SJSA1 (cell line): ENCODE results near the gene TRAF2. TPM values are rescaled to one million over a fixed set of nuclear protein-coding genes. Genes with fewer than 3 reads are reported as not detected.

Source experiments
- DNase-seq, 2 experiments: peaks; one replicate each; pipeline ENCODE4 v3.0.0-alpha.2; 2015 to 2020; ENCODE audit warnings: low spot score in 2 of 2, low read depth in 1 of 2
- H3K27ac ChIP-seq: fragments of 250-450 bp; sonication (Bioruptor Pico); 2 replicates; pipeline ENCODE4 v1.5.1; 2020; ENCODE audit warnings: mild to moderate bottlenecking, moderate library complexity
- H3K27me3 ChIP-seq: fragments of 250-450 bp; sonication (Bioruptor Pico); replicated peaks from 2 replicates; pipeline ENCODE4 v1.5.1; 2020; ENCODE audit warnings: mild to moderate bottlenecking, moderate library complexity
- H3K36me3 ChIP-seq: fragments of 250-450 bp; sonication (Bioruptor Pico); 2 replicates; pipeline ENCODE4 v1.5.1; 2020; ENCODE audit warnings: mild to moderate bottlenecking
- H3K4me1 ChIP-seq: fragments of 250-450 bp; sonication (Bioruptor Pico); replicated peaks from 2 replicates; pipeline ENCODE4 v1.6.1; 2021; ENCODE audit warnings: mild to moderate bottlenecking
- H3K4me3 ChIP-seq: fragments of 250-450 bp; sonication (Bioruptor Pico); 2 replicates; pipeline ENCODE4 v1.5.1; 2020; ENCODE audit warnings: mild to moderate bottlenecking
- H3K9me3 ChIP-seq: fragments of 250-450 bp; sonication (Bioruptor Pico); replicated peaks from 2 replicates; pipeline ENCODE4 v1.5.1; 2020; ENCODE audit warnings: mild to moderate bottlenecking
- total RNA-seq: library from RNA; depleted of rRNA; stranded (reverse); fragments of >200 nt; shearing (Covaris generic); gene quantifications from 2 replicates; pipeline ENCODE4 v1.2.3, GENCODE V29; 2014

TRAF2 gene
- total RNA-seq, 1 experiment from 2014 or later, result 17.1 TPM

DNA sequence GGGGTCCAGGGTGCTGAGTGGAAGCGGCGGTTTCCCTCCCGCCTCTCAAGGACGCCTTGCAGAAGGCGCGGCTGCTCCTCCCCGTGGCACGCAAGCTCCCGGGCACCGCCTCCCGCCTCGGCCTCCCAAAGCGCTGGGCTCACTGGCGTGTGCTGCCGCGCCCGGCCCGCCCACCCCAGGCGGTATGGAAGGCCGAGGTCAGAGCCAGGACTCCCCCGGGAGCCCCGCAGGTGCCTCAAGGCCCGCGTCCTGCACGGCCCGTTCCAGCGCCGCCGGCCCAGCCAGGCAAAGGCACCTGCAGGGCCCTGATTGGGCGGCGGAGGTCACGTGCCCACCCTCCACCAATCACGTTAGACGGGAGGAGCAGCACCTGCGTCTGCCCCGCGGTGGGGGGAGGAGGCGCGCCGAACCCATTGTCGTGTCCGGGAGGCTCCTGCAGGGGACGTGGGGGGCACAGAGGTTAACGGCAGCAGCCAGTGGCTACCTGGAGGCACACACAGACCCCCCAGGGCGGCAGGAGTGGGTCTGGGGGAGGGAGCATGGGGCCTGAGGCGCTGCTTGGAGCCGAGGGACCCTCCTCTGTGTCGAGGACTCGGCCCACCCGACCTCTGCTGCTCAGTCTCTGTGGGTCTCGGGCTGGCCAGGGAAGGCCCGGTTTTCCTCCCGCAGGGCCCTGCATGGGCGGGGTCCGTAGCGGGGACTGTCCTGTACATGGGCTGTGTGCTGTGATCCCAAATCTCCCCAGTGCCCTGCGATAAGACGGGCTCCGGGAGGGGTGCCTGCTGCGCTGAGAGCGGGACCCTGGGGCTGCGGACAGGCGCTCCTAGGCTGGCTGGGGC is 63.7 kb downstream of the TRAF2 start:
- Histone ChIP-seq H3K9me3 (no peaks in the 10 kb centered on the region; the same call in 1 of the 2 replicates), H3K27ac (no peak overlapping the region), H3K27me3 (no peaks in the 10 kb centered on the region), H3K4me3 (peak overlapping the region; percentile 33), H3K4me1 (peaks cover 20% of the 10 kb centered on the region), H3K36me3 (no peaks in the 10 kb centered on the region)
- DNase-seq, result peak; percentile 65 to 80

DNA sequence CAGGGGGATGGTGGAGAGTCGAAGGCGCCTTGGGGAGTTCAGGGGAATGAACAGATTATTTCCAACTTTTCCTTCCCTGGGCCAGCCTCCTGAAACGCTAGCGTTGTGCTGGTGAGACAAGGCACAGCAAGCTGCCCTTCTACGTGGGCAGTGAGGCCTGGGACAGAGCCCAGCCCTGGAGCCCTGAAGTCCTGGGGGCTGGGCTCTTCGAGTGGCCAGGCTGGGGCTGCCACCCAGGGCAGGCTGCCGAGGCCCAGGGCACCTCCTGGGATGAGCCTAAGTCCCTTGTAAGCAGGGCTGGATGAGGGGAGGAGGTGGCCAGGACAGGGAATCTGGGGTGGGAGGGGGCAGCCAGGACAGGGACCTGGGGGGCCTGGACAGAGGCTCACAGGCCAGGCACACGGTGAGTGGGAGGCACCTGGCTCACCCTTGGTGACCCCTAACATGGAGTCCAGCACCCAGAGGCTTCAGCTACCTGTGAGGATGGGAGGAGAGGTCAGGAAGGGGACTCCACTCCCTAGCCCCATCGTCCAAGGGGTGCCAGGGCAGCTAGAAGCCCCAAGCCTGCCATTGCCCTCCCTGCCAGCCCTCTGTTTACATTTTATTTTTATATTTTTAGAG is 64.5 kb downstream of the TRAF2 start:
- Histone ChIP-seq H3K4me3 (no peak overlapping the region), H3K4me1 (peaks cover 20% of the 10 kb centered on the region), H3K27me3 (no peaks in the 10 kb centered on the region), H3K27ac (no peak overlapping the region), H3K36me3 (no peaks in the 10 kb centered on the region), H3K9me3 (no peaks in the 10 kb centered on the region; the same call in 1 of the 2 replicates)
- DNase-seq, result no peak

DNA sequence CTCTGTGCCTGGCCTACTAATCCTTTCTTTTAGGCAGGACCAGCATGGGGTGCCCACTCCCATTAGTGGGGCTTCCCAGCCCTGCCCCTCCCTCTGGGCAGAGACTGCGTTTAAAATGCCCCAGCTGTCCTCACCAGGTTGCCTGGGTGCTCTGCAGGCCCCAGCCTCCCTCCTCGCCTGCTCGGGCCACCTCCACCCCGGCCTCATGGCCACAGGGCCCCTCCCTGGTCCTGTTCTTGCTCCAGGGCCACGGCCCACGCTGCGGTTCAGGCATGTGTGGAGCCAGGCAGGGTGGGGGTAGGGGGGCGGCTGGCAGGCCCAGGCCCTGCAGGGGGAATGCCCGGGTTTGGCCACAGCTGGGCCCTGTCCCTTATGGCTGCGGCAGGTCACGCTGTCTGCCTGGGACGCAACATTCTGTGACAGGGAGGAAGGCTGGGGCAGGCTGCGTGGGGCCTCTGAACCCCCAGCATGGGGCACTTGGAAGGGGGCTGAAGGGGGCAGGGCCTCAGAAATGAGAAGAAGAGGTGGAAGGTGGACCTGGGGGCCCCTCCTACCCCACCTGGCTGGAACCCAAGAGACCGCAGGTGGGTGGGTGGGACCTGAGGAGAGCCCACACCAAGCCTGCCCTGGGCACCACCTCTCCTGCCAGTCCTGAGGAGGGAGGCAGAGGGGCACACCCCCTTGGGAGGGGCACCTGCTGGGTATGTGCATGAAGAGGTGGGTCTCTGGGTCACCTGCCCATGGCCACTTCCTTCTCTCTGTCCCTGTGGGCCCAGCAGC is 65.4 kb downstream of the TRAF2 start, which contains the start of gene LCN12:
TSS of gene LCN12 (plus strand) at position 733 of the 780 bp plus-strand sequence. CDS start 55 bp downstream, outside the sequence.
- no peak within 1 kb of the TSS for H3K4me3 ChIP-seq
- no peak for DNase-seq
- H3K4me1 ChIP-seq, result peaks cover 20% of the 10 kb centered on the region
- no peak within 1 kb of the TSS for H3K27ac ChIP-seq
- H3K36me3 ChIP-seq, result no peaks in the 10 kb centered on the region
- H3K9me3 ChIP-seq, result no peaks in the 10 kb centered on the region; the same call in 1 of the 2 replicates
- no peaks in the 10 kb centered on the region for H3K27me3 ChIP-seq

DNA sequence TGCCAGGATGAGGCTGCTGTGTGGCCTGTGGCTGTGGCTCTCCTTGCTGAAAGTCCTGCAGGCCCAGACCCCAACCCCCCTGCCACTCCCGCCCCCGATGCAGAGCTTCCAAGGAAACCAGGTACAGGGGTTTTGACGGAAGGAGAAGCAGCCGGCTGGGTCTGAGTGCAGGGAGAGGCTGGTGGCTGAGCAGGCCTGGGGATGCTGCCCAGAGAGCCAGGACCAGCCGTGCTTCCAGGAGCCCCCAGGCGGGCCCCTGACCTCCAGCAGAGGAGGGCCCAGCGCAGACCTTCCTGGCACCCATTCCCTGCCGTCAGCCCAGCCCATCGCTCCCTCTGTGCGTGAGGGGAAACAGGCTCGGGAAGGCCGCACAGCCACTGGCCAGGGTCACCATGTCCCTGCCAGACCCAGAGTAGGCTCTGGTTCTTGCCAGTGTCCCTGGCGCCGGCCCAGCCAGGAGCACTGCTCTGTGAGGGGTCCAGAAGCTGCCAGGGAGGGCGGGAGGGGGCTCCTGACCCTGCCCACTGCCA is 66.1 kb downstream of the TRAF2 start:
- no peaks in the 10 kb centered on the region for H3K27me3 ChIP-seq
- H3K4me3 ChIP-seq, result no peak overlapping the region
- no peak overlapping the region for H3K27ac ChIP-seq
- peaks cover 20% of the 10 kb centered on the region for H3K4me1 ChIP-seq
- DNase-seq, result no peak
- H3K36me3 ChIP-seq, result no peaks in the 10 kb centered on the region
- no peaks in the 10 kb centered on the region; the same call in 1 of the 2 replicates for H3K9me3 ChIP-seq

DNA sequence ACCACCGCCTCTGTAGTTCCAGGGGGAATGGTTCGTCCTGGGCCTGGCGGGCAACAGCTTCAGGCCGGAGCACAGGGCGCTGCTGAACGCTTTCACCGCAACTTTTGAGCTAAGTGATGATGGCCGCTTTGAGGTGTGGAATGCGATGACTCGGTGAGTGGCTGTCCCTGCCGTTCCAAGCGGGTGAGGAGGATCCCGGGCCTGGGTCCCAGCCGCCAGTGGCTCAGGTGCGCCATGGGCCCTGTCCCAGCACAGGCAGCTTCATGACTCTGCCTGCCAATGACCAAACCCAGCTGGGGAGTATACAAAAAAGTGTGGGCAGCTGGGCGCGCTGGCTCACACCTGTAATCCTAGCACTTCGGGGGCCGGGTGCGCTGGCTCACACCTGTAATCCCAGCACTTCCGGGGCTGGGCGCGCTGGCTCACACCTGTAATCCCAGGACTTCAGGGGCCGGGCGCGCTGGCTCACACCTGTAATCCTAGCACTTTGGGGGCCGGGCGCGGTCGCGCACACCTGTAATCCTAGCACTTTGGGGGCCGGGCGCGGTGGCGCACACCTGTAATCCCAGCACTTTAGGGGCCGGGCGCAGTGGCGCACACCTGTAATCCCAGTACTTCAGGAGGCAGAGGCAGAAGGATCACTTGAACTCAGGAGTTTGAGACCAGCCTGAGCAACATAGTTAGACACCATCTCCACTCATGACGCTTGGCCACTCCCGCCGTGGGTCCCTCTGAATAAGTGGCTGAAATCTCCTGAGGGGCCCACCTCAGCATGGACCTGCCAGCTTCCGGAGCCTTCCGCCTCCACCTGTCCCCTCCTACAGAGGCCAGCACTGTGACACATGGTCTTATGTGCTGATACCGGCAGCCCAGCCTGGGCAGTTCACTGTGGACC is 66.8 kb downstream of the TRAF2 start:
- Histone ChIP-seq H3K36me3 (no peaks in the 10 kb centered on the region), H3K4me1 (peaks cover 15% of the 10 kb centered on the region), H3K27me3 (no peaks in the 10 kb centered on the region), H3K27ac (no peak overlapping the region), H3K9me3 (no peaks in the 10 kb centered on the region; the same call in 1 of the 2 replicates), H3K4me3 (no peak overlapping the region)
- no peak for DNase-seq

DNA sequence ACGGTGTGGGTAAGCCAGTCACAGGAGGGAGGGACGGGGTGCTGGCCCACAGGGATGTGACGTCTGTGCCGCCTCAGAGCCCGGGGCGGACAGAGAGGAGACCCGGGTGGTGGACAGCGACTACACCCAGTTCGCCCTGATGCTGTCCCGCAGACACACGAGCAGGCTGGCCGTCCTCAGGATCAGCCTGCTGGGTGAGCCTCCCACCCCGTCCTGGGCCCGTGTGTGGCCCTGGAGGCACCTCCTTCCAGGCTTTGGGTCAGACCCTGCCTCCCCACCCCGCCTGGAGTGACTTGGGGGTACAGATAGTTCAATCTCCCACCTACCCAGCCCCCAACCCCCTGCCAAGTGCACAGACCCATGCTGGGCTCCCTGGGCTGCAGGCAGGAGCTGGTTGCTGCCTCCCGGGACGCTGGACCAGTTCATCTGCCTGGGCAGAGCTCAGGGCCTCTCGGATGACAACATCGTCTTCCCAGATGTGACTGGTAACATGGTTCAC is 67.5 kb downstream of the TRAF2 start:
- Histone ChIP-seq H3K4me3 (no peak overlapping the region), H3K27me3 (no peaks in the 10 kb centered on the region), H3K27ac (no peak overlapping the region), H3K4me1 (peaks cover 12% of the 10 kb centered on the region), H3K9me3 (no peaks in the 10 kb centered on the region; the same call in 1 of the 2 replicates), H3K36me3 (no peaks in the 10 kb centered on the region)
- no peak for DNase-seq

DNA sequence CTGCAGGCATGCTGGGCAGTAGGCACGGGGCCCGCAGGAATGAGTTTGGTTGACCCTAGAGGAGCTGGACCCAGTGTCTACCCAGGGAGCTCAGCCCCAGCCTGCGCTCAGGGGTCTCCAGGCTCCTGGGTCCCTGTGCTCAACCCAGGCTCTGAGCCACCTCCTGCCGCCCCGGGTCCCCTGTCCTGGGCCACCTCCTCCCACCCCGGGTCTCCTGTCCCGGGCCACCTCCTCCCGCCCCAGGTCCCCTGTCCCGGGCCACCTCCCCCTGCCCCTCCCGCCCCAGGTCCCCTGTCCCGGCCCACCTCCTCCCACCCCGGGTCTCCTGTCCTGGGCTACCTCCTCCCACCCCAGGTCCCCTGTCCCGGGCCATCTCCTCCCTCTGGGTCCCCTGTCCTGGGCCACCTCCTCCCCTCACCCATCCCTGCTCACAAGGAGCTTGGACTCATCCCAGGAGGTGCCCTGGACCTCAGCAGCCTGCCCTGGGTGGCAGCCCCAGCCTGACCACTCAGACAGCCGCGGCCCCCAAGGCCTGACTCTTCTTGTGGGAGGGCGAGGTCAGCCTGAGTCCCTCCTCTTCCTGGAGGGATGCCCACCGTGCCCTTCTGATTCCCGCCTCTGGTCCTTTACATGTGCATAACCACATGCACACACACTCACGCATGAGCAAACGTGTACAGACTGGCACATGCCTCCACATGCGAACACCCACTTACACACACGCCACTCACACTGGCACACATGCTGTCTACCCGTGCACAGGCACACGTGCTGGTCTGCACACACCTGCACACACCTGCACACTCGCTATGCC is 68.2 kb downstream of the TRAF2 start:
- Histone ChIP-seq H3K9me3 (no peaks in the 10 kb centered on the region; the same call in 1 of the 2 replicates), H3K27ac (no peak overlapping the region), H3K27me3 (no peaks in the 10 kb centered on the region), H3K36me3 (no peaks in the 10 kb centered on the region), H3K4me1 (peaks cover 11% of the 10 kb centered on the region), H3K4me3 (no peak overlapping the region)
- no peak for DNase-seq

DNA sequence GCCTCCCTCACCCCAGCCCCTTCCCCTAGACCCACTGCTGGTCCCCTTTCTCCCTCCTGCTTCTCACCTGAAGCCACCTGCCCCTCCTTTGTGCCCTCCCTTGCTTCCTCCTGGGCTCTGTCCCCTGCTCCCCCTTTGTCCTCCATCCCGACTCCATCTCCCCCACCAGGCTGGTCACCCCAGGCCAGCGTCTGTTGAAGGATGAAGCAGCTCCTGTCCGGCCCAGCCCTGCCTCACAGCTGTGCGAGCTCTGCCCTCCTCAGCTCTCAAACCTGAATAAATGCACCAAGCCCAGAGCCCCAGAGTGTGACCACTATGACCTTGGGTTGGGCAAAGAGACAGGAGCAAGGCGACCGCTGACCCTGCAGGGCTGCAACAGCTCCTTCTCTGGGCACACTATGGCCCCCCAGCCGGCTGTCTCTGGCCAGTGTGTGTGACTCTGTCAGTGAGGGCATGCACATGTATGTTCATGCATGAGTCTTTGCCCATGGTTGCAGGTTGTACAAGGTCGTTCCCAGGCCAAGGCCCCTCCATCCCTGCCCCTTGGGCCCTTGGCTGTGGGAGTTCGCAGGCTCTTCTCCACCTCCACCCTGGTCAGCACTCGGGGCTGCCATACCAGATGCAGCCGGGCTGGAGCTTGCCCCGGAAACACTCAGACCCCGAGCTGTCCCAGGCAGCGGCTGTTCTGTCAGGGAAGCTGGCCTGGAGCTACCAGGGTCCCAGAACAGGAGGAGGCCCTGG is 69.1 kb downstream of the TRAF2 start:
- H3K4me1 ChIP-seq, result peaks cover 2% of the 10 kb centered on the region
- H3K27ac ChIP-seq, result no peak overlapping the region
- H3K36me3 ChIP-seq, result no peaks in the 10 kb centered on the region
- no peak overlapping the region for H3K4me3 ChIP-seq
- no peaks in the 10 kb centered on the region for H3K27me3 ChIP-seq
- DNase-seq, result no peak
- H3K9me3 ChIP-seq, result no peaks in the 10 kb centered on the region; the same call in 1 of the 2 replicates

DNA sequence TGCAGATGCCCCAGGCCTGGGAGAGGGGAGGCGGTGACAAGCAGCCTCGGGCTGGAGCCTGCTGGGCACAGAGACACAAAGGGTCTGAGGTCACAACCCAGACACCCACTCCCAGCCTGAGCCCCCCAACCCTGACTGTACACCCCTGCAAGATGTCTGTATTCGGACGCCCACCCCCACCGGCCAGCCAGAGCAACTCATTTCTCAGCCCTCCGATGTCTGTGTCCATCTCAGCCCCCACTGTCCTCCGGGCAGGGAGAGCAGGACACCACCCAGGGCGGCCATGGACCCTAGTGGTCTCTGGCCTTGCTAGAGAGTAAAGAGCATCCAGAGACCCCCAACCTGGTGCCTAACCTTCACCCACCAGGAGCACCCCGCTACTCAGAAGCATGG is 69.6 kb downstream of the TRAF2 start:
- Histone ChIP-seq H3K9me3 (no peaks in the 10 kb centered on the region), H3K36me3 (no peaks in the 10 kb centered on the region), H3K4me3 (no peak overlapping the region), H3K27me3 (no peaks in the 10 kb centered on the region), H3K27ac (no peak overlapping the region), H3K4me1 (no peaks in the 10 kb centered on the region)
- DNase-seq, result no peak

DNA sequence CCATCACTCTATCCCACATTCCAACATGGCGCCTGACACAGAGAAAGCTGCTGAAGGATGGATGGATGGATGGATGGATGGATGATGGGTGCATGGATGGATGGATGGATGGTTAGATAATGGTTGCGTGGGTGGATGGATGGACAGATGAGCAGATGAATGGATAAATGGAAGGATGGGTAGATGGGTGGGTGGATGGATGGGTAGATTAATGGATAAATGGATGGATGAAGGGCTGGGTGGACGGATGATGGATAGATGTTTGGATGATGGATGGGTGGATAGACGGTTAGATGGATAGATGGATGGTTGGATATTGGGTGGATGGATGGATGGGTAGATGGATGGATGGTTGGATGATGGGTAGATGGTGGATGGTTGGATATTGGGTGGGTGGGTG is 70.3 kb downstream of the TRAF2 start:
- H3K9me3 ChIP-seq, result no peaks in the 10 kb centered on the region
- H3K36me3 ChIP-seq, result no peaks in the 10 kb centered on the region
- H3K4me3 ChIP-seq, result no peak overlapping the region
- DNase-seq, result no peak
- no peak overlapping the region for H3K27ac ChIP-seq
- no peaks in the 10 kb centered on the region for H3K4me1 ChIP-seq
- no peaks in the 10 kb centered on the region for H3K27me3 ChIP-seq

DNA sequence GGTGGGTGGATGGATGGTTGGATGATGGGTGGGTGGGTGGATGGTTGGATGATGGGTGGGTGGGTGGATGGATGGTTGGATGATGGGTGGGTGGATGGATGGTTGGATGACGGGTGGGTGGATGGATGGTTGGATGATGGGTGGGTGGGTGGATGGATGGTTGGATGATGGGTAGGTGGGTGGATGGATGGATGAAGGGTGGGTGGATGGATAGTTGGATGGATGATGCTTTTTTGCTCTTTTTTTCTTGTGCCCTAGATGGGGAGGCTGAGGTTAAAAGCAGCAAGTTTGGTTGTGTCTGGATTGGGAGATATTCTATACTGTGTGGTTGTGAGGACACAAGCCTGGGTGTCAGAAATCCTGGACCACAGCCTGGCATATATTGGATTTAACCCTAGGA is 71.1 kb downstream of the TRAF2 start:
- H3K27me3 ChIP-seq, result no peaks in the 10 kb centered on the region
- H3K4me3 ChIP-seq, result no peak overlapping the region
- H3K27ac ChIP-seq, result no peak overlapping the region
- H3K4me1 ChIP-seq, result no peaks in the 10 kb centered on the region
- DNase-seq, result no peak
- H3K36me3 ChIP-seq, result no peaks in the 10 kb centered on the region
- no peaks in the 10 kb centered on the region for H3K9me3 ChIP-seq
